Activated T-cell treated with anti-CD3 and anti-CD28 coated beads for 1 hour (primary cell): ENCODE data around the gene GNG8.
A peak's percentile ranks its signal among the peaks of the same experiment; 100 is the strongest.

Experiments used
- DNase-seq: peaks from one replicate; pipeline ENCODE4 v3.0.0-alpha.2; 2020; ENCODE audit warnings: low read depth

GNG8 gene

DNA sequence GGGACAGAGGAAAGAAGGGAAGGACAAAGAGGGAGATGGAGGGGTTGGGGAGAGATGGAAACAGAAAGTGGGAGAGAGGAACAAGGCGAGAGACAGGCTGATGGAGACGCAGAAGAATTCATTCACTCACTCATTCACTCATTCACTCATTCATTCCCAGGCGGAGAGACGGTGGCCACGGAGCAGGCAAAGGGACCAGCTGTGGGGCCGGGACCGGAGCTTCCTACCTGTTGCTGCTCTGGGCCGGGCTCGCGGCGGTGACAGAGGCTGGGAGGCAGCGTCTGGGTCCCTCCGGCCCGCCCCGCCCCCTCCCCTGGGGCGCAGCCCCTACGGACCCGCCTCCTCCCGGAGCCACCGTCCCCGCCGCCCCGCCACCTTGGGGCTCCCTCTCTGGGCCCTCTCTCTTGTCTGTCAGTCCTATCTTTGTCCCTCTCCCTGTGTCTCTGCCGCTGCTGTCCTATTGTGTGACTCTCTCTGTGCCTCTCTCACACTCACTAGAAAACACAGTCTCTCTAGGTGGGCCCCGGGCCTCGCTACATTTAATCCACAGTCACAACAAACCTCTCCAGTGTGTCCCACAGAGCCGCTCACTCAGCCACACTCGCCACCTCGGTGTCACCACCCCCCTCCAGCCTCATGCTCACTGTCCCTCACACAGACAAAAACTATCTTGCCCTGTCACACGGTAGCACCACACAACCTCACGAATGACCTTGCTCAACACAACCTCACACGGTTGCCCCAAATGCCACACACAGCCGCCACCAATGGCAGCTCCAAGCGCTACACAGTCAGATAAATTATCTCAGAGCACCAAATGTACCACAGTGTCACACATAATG is at the start of gene GNG8:
Gene GNG8, minus strand, starts transcription at position 283 of the 842 bp plus-strand sequence. CDS start 1,520 bp downstream, outside the sequence.
- no peak for DNase-seq

DNA sequence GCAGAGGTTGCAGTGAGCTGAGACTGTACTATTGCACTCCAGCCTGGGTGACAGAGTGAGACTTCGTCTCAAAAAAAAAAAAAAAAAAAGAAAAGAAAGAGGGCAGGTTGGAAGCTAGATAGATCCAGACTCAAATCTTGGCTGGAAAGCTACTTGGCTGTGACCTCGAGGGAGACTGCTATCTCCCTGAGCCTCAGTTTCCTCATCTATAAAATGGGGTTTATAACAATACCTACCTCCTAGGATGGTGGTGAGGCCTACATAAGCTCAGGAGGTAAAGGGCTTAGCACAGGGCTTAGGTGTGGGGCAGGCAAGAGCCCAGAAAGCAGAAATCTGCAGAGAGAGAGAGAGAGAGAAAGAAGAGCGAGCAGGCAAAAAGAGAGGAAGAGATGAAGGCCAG is 49.2 kb upstream of the GNG8 start:
- no peak for DNase-seq

DNA sequence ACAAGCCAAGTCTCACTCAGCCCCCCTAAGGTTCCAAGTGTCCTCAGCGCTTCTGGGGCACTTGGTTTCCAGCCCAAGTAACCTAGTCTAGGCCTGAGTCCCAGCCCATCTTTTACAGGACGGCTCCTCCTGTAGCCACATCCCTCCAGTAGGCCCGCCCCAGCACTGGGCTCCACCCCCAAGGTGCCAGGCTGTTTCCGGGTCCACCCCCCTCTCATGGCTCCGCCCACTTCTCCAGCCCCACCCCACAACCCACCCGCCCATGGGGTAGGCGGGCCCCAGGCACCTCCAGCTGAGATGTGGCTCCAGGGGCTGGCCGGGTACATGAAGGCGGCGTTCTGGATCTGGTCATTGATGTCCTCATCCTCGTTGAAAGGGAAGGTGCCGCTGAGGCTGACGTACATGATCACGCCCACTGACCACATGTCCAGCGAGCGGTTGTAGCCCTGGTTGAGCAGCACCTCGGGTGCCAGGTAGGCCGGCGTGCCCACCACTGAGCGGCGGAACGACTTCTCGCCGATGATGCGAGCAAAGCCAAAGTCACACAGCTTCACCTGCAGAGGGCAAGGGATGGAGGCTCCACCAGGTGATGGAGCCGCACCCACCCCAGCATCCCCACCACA is 42.2 kb upstream of the GNG8 start:
- DNase-seq = peak; percentile 53

- DNase-seq = no peak
Measured at GRCh38 chr19:46674416-46675178, 38.6 kb upstream of the GNG8 start.

GRCh38 chr19:46670813-46671212 is 34.8 kb upstream of the GNG8 start:
- DNase-seq = no peak

DNA sequence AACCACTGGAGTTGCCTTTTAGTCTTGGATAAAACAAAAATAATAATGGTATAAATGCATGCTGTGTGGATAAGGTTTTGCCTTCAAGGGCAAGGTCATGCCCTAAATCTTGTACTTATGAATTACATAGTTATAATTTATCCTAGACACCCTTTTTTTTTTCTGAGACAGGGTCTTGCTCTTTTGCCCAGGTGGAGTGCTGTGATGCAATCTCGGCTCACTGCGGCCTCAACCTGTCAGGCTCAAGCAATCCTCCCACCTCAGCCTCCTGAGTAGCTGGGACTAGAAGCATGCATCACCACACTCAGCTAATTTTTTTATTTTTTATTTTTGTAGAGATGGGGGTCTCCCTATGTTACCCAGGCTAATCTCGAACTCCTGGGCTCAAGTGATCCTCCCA is 32.7 kb upstream of the GNG8 start:
- DNase-seq = no peak

DNA sequence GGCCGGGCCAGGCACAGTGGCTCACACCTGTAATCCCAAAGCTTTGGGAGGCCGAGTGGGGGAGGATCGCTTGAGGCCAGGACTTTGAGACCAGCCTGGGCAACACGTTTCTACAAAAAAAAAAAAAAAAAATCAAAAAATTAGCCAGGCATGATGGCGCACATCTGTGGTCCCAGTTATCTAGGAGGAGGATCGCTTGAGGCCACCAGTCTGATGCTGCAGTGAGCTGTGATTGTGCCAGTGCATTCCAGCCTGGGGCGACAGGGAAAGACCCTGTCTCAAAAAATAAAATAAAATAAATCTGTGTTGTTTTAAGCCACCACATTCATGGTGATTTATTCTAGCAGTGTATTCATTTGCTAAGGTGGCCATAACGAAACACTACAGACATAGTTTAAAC is 29.1 kb upstream of the GNG8 start:
- DNase-seq = no peak

- DNase-seq = peak; percentile 62
Measured at GRCh38 chr19:46661735-46662592, 26.0 kb upstream of the GNG8 start.

- peak; percentile 100 for DNase-seq
Measured at GRCh38 chr19:46661020-46661731, 25.2 kb upstream of the GNG8 start, which contains the start of gene DACT3. TSS of gene DACT3 (minus strand) at chr19:46661182. CDS start at chr19:46661064, 118 bp downstream.

DNA sequence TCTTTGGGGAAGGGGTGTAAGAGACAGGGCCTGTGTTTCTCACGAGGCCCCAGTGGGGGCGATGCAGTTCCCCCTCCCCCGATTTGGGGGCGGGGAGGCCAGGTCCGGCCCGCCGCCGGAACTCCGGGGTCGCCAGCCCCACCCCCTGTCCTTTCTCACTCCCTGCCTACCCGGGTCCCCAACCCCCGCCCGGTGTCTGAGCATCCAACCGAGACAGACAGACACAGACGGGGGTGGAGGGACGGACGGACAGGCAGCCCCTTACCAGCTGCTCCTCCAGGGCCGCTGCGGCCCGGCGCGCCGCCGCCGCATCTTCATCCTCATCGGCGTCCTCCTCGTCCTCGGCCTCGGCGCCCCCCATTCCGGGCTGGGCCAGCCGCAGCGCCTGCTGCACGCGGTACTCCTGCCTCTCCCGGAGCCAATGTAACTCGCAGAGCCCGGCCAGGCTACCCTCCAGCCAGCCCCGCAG is 24.6 kb upstream of the GNG8 start:
- no peak for DNase-seq

GRCh38 chr19:46660008-46660517 is 24.1 kb upstream of the GNG8 start:
- no peak for DNase-seq

DNA sequence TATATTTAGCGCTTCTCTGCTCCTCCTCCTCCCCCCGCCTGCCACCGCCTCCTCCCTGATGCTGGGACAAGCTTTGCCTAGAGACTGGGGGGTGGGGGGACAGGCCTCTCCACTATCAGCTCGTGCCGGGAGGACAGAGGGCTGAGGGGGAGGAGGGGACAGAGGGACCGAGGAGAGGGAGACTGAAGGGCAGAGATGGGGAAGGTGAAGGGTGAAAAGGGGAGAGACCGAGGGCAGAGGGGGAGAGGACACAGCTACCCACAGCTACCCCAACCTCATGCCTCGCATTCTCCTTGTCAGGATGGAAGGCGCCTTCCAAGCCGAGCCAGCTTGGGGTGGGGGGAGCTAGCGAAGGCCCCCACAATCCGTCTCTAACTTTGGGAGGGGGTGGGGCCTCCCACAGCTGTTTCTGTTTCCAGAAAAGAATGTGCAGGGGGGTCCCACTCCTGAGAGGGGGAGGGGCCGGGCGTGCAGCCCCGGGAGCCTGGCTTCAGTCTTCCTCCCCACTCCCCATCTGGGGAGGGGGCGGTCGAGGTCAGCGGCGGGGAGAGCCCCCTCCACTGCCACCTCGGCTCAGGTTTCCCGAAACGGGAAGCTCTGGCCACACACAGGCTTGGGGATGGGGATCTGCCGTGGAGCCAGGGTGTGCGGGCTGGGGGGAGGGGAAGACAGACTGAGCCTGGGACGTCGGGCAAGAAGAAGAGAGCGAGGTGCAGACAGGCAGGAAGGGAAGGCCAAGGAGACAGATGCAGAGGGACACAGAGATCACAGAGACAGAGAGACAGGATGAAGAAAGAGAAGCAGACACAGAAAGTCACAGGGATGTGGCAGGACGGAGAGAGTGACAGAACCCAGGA is 23.4 kb upstream of the GNG8 start:
- DNase-seq = no peak

DNA sequence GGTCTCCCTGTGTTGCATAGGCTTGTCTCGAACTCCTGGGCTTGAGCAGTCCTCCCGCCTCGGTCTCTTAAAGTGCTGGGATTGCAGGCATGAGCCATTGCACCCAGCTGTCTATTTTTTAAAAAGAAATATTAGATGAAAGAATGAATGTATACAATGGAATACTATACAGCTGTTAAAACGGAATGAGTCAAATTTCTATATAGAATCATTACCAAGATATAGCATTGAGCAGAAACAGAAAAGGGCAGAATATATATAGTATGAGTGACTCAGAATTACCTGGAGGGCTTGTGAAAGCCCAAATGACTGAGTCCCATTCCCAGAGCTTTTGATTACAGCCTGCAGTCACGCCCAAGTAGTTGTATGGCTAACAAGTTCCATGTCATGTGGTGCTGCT is 20.5 kb upstream of the GNG8 start:
- no peak for DNase-seq

DNA sequence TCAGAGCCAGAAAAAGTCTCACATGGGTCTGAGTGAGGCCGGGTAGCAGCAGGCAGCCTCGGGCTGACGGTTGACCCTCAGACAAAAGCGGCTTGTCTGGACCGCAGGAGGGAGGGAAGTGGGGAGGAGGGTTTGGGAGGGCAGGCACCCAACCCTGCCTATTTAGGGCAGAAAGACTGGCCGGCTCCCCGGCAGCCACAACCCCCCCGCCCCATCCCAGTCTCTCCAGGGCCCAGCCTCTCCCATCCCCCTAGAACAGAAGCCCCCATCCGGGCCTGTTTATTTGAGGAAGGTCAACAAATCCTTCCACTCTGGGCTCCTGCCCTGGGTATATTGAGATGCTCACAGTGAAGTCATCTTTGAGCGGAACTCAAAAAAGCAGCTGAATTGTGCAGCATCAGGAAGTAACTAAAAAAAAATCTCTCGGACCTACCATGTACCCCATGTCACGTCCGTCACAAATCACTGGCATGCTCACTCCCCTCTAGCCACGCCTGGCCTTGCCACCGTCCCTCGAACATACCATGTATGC is 18.7 kb upstream of the GNG8 start:
- DNase-seq = no peak

- no peak for DNase-seq
Measured at GRCh38 chr19:46650445-46650844, 14.4 kb upstream of the GNG8 start.

- no peak for DNase-seq
Measured at GRCh38 chr19:46648961-46649960, 13.3 kb upstream of the GNG8 start.

GRCh38 chr19:46648060-46648960 is 12.3 kb upstream of the GNG8 start:
- DNase-seq = no peak
